ENCODE data around the gene ZHX3. TPM values are rescaled to one million over a fixed set of nuclear protein-coding genes. Genes with fewer than 3 reads are reported as not detected.

The ZHX3 gene
- total and polyA plus RNA-seq, 2 of the 4 experiments (the other 2 are of a cell fraction) = 25.0 to 28.0 TPM

DNA sequence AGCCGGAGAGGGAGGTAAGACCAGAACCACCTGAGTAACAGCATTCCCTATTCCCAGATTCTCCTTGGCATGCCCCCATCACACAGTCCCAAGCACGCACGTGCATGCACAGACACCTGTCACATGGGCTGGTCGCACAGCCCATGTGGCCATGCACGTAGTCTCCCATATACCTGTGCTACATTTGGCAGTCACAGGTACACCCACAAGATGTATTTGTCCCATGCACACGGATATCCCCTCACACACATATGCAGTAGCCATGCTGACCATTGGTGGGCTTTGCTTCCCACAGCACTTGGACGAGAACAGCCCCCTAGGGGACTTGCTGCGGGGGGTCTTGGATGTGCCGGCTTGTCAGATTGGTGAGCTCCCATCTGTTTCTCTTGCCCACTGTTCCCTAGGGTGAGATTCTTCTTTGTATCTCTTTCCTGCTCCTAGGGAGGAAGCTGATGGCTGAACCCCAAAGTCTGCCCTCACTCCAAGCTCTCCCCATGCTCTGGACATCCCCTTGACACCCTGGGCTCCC lies 148.3 kb downstream of the ZHX3 start:
- Histone ChIP-seq H3K36me3 (ENCODE audit: control insufficient read depth, insufficient read depth, low read length) (peaks cover 93% of the 10 kb centered on the region), H3K4me2 (ENCODE audit: low read depth, low read length) (no peak overlapping the region), H3K56ac (ENCODE audit: extremely low read depth, insufficient read depth, low read length) (no peak overlapping the region), H3K4me1 (ENCODE audit: control insufficient read depth, insufficient read depth, low read length) (peaks cover 13% of the 10 kb centered on the region), H4K8ac (ENCODE audit: low read depth in 2 of 2, low read length in 2 of 2) (no peak overlapping the region), H3K4ac (ENCODE audit: low read depth, low read length) (no peak overlapping the region), H2BK5ac (ENCODE audit: low read depth, low read length, poor library complexity, severe bottlenecking) (no peak overlapping the region), H3K27ac (ENCODE audit: insufficient read depth, low read length) (no peak overlapping the region), H3K23ac (ENCODE audit: low read depth, low read length) (no peak overlapping the region), H3K9me1 (ENCODE audit: insufficient read depth, low read length) (peaks cover 8% of the 10 kb centered on the region), H3K9ac (ENCODE audit: low read depth, low read length) (no peak overlapping the region), H3K79me1 (ENCODE audit: low read depth in 1 of 2, low read length in 2 of 2) (peaks cover 9 to 56% of the 10 kb centered on the region in 2 experiments; a peak in 3 of 4 replicates), H2BK15ac (ENCODE audit: low read depth, low read length) (no peak overlapping the region), H2AK5ac (ENCODE audit: low read depth, low read length) (no peak overlapping the region), H3K27me3 (ENCODE audit: control insufficient read depth, insufficient read depth, low read length) (no peaks in the 10 kb centered on the region), H2BK20ac (ENCODE audit: low read depth, low read length) (no peak overlapping the region), H2AK9ac (replicated peaks; ENCODE audit: low read depth, low read length, poor library complexity) (peak overlapping the region; percentile 76), H2BK120ac (ENCODE audit: low read depth, low read length) (no peak overlapping the region), H3K9me3 (ENCODE audit: control insufficient read depth, insufficient read depth, low read length) (no peaks in the 10 kb centered on the region), H4K20me1 (ENCODE audit: insufficient read depth, low read length) (peaks cover 33% of the 10 kb centered on the region), H4K91ac (ENCODE audit: insufficient read depth, low read depth, low read length) (no peak overlapping the region), H3K4me3 (ENCODE audit: insufficient read depth, low read depth, low read length) (no peak overlapping the region), H2AFZ (replicated peaks; ENCODE audit: low read length, poor library complexity) (peak overlapping the region; percentile 56), H3K18ac (ENCODE audit: low read depth, low read length) (no peak overlapping the region), H4K5ac (ENCODE audit: low read depth, low read length) (no peak overlapping the region), H3K14ac (replicated peaks; ENCODE audit: low read depth, low read length) (no peak overlapping the region)
- in situ Hi-C loops (cut with MboI; ENCODE audit: low sequenced_read_pairs) = loop anchor here (25.0 kb wide), 1 partner anchor 443 kb away; the partner anchor contains the start of gene CHD6
- DNase-seq (no peak), ATAC-seq (ENCODE audit: low read depth) (no peak)
- TF ChIP-seq MAZ (IDR thresholded peaks at IDR 0.05; ENCODE audit: borderline replicate concordance, low read depth, low read length) (no peak), CEBPB (IDR thresholded peaks at IDR 0.05; ENCODE audit: low read depth, low read length) (no peak), USF2 (IDR thresholded peaks at IDR 0.05; ENCODE audit: low read depth, low read length) (no peak), POLR2A (IDR thresholded peaks at IDR 0.05; ENCODE audit: low read depth, low read length) (no peak), FOS (IDR thresholded peaks at IDR 0.05; ENCODE audit: low read depth, low read length) (no peak), MXI1 (IDR thresholded peaks at IDR 0.05; ENCODE audit: borderline replicate concordance, low read depth, low read length) (no peak)
- BruUV-seq (replicated peaks) = no TSS peak
- dilution Hi-C loops (cut with HindIII; ENCODE audit: low sequenced_read_pairs, unreplicated experiment) = no loop called here
- 94% methylated on average over 6 of the region's 9 CpGs; no CpG with 5 or more reads in 1 of the 2 experiments for WGBS, 2 experiments (ENCODE audit: extremely low coverage in 2 of 2, insufficient read length in 1 of 2)
- intact Hi-C loops (cut with micrococcal nuclease) = no loop called here
- ChIA-PET POLR2A (ENCODE audit: unreplicated experiment) (no interaction called here), CTCF (no interaction called here)
